Activated naive CD4-positive, alpha-beta T cell treated with anti-CD3 and anti-CD28 coated beads for 36 hours (primary cell): ENCODE data around the gene LCN12. TPM values are rescaled to one million over a fixed set of nuclear protein-coding genes. Genes with fewer than 3 reads are reported as not detected.

Experiments
- CTCF ChIA-PET: fragments of 350-600 bp; sonication (Branson Sonifier 250); formaldehyde crosslinking; loops from one replicate; lab custom pipeline; 2021; ENCODE audit warnings: antibody characterized with exemption; lab: Charles Lee
- DNase-seq: peaks from one replicate; pipeline ENCODE4 v3.0.0-alpha.2; 2020
- H3K27ac Mint-ChIP-seq: one replicate; pipeline ENCODE4 v1.8.0; 2021; ENCODE audit warnings: mild to moderate bottlenecking, mixed read lengths
- H3K27me3 Mint-ChIP-seq: one replicate; pipeline ENCODE4 v1.8.0; 2021; ENCODE audit warnings: low read depth, mixed read lengths
- H3K36me3 Mint-ChIP-seq: one replicate; pipeline ENCODE4 v1.8.0; 2021; ENCODE audit warnings: low read depth, mixed read lengths
- H3K4me1 Mint-ChIP-seq: one replicate; pipeline ENCODE4 v1.8.0; 2021; ENCODE audit warnings: low read depth, mixed read lengths
- H3K4me3 Mint-ChIP-seq: one replicate; pipeline ENCODE4 v1.8.0; 2021; ENCODE audit warnings: mild to moderate bottlenecking, moderate library complexity, mixed read lengths
- H3K9me3 Mint-ChIP-seq: one replicate; pipeline ENCODE4 v1.8.0; 2021; ENCODE audit warnings: mixed read lengths
- intact Hi-C: fragments of 100-400 bp; cut with micrococcal nuclease; formaldehyde crosslinking; loops from one replicate; pipeline ENCODE4 v1.15.1; 2023
- total RNA-seq, 2 experiments: library from RNA; stranded (reverse); gene quantifications; one replicate each; pipeline ENCODE4 v1.2.3, GENCODE V29; 2021

LCN12 gene
- 1 to 10 TPM; 1.1 to 1.9 TPM for total RNA-seq

- Mint-ChIP-seq H3K4me1 (no peaks in the 10 kb centered on the region), H3K36me3 (no peaks in the 10 kb centered on the region), H3K27ac (no peak within 1 kb of the TSS), H3K4me3 (no peak within 1 kb of the TSS), H3K9me3 (peaks cover 1% of the 10 kb centered on the region), H3K27me3 (no peaks in the 10 kb centered on the region)
- intact Hi-C loops = no loop called here
- CTCF ChIA-PET = interaction anchor here (0.9 kb wide), 1 partner anchor 20 kb away, joined by 3 read pairs; no protein-coding TSS in a partner anchor
- no peak for DNase-seq
Measured at GRCh38 chr9:136951541-136952320, at the start of gene LCN12. Gene LCN12, plus strand, starts transcription at chr9:136952273. Its CDS starts 55 bp downstream, at chr9:136952328.

GRCh38 chr9:136903041-136903554 lies 49.0 kb upstream of the LCN12 start:
- H3K4me3 Mint-ChIP-seq = no peak overlapping the region
- CTCF ChIA-PET = interaction anchor here (0.6 to 1.7 kb wide), 2 partner anchors 19 to 143 kb away, joined by 3 to 4 read pairs; no protein-coding TSS in a partner anchor
- no peaks in the 10 kb centered on the region for H3K27me3 Mint-ChIP-seq
- peaks cover 52% of the 10 kb centered on the region for H3K4me1 Mint-ChIP-seq
- H3K27ac Mint-ChIP-seq = peak overlapping the region; percentile 94
- no peaks in the 10 kb centered on the region for H3K9me3 Mint-ChIP-seq
- peaks cover 53% of the 10 kb centered on the region for H3K36me3 Mint-ChIP-seq
- intact Hi-C loops = loop anchor here (5.0 kb wide), 2 partner anchors 89 to 371 kb away; partner anchors contain the start of gene PAXX
- DNase-seq = no peak

- peaks cover 40% of the 10 kb centered on the region for H3K36me3 Mint-ChIP-seq
- no peak overlapping the region for H3K4me3 Mint-ChIP-seq
- peak overlapping the region; percentile 25 for H3K27ac Mint-ChIP-seq
- H3K4me1 Mint-ChIP-seq = peaks cover 38% of the 10 kb centered on the region
- intact Hi-C loops = no loop called here
- H3K9me3 Mint-ChIP-seq = no peaks in the 10 kb centered on the region
- DNase-seq = no peak
- CTCF ChIA-PET = no interaction called here
- no peaks in the 10 kb centered on the region for H3K27me3 Mint-ChIP-seq
Measured at GRCh38 chr9:136906266-136906665, 45.8 kb upstream of the LCN12 start.

GRCh38 chr9:136907011-136907914 lies 44.8 kb upstream of the LCN12 start:
- CTCF ChIA-PET = interaction anchor here (0.6 kb wide), 1 partner anchor 95 kb away, joined by 3 read pairs; no protein-coding TSS in a partner anchor
- H3K27ac Mint-ChIP-seq = peak overlapping the region; percentile 31
- no peaks in the 10 kb centered on the region for H3K27me3 Mint-ChIP-seq
- peaks cover 28% of the 10 kb centered on the region for H3K4me1 Mint-ChIP-seq
- DNase-seq = no peak
- no peak overlapping the region for H3K4me3 Mint-ChIP-seq
- H3K9me3 Mint-ChIP-seq = no peaks in the 10 kb centered on the region
- H3K36me3 Mint-ChIP-seq = peaks cover 34% of the 10 kb centered on the region
- intact Hi-C loops = no loop called here

GRCh38 chr9:136910197-136910900 lies 41.7 kb upstream of the LCN12 start:
- no peak for DNase-seq
- peaks cover 12% of the 10 kb centered on the region for H3K4me1 Mint-ChIP-seq
- intact Hi-C loops = no loop called here

GRCh38 chr9:136910901-136911245 lies 41.2 kb upstream of the LCN12 start:
- intact Hi-C loops = no loop called here
- Mint-ChIP-seq H3K9me3 (no peaks in the 10 kb centered on the region), H3K27ac (no peak overlapping the region), H3K36me3 (peaks cover 28% of the 10 kb centered on the region), H3K27me3 (no peaks in the 10 kb centered on the region), H3K4me3 (no peak overlapping the region), H3K4me1 (peaks cover 9% of the 10 kb centered on the region)
- DNase-seq = no peak
- CTCF ChIA-PET = no interaction called here

More at GRCh38 chr9:136910197-136910900, 41.7 kb upstream of the LCN12 start:
- Mint-ChIP-seq H3K4me3 (no peak overlapping the region), H3K27ac (no peak overlapping the region), H3K36me3 (peaks cover 29% of the 10 kb centered on the region), H3K27me3 (no peaks in the 10 kb centered on the region), H3K9me3 (no peaks in the 10 kb centered on the region)
- CTCF ChIA-PET = no interaction called here

- intact Hi-C loops = no loop called here
- Mint-ChIP-seq H3K27me3 (no peaks in the 10 kb centered on the region), H3K4me3 (no peak overlapping the region), H3K36me3 (peaks cover 26% of the 10 kb centered on the region), H3K9me3 (no peaks in the 10 kb centered on the region), H3K27ac (no peak overlapping the region), H3K4me1 (peaks cover 3% of the 10 kb centered on the region)
- no peak for DNase-seq
- CTCF ChIA-PET = no interaction called here
Measured at GRCh38 chr9:136913701-136914438, 38.2 kb upstream of the LCN12 start.

GRCh38 chr9:136915632-136916329 lies 36.3 kb upstream of the LCN12 start:
- Mint-ChIP-seq H3K27me3 (no peaks in the 10 kb centered on the region), H3K36me3 (peaks cover 33% of the 10 kb centered on the region), H3K4me3 (no peak overlapping the region), H3K9me3 (no peaks in the 10 kb centered on the region), H3K27ac (no peak overlapping the region), H3K4me1 (peaks cover 3% of the 10 kb centered on the region)
- CTCF ChIA-PET = no interaction called here
- intact Hi-C loops = no loop called here
- DNase-seq = no peak

GRCh38 chr9:136916330-136917184 lies 35.5 kb upstream of the LCN12 start:
- H3K9me3 Mint-ChIP-seq = no peaks in the 10 kb centered on the region
- H3K4me1 Mint-ChIP-seq = peaks cover 3% of the 10 kb centered on the region
- CTCF ChIA-PET = no interaction called here
- peaks cover 36% of the 10 kb centered on the region for H3K36me3 Mint-ChIP-seq
- H3K4me3 Mint-ChIP-seq = no peak overlapping the region
- no peak for DNase-seq
- H3K27ac Mint-ChIP-seq = no peak overlapping the region
- no peaks in the 10 kb centered on the region for H3K27me3 Mint-ChIP-seq
- intact Hi-C loops = no loop called here

- H3K36me3 Mint-ChIP-seq = peaks cover 41% of the 10 kb centered on the region
- H3K9me3 Mint-ChIP-seq = no peaks in the 10 kb centered on the region
- DNase-seq = no peak
- intact Hi-C loops = no loop called here
- peaks cover 3% of the 10 kb centered on the region for H3K4me1 Mint-ChIP-seq
- no peaks in the 10 kb centered on the region for H3K27me3 Mint-ChIP-seq
- no peak overlapping the region for H3K4me3 Mint-ChIP-seq
- H3K27ac Mint-ChIP-seq = no peak overlapping the region
- CTCF ChIA-PET = interaction anchor here (1.0 kb wide), 1 partner anchor 160 kb away, joined by 3 read pairs; no protein-coding TSS in a partner anchor
Measured at GRCh38 chr9:136917902-136918301, 34.2 kb upstream of the LCN12 start.
